AG09309 (cell line): ENCODE results near the gene TFDP2.

Experiments
- DNase-seq: peaks from one replicate; pipeline ENCODE4 v3.0.0-alpha.2; 2010; ENCODE audit warnings: low read depth
- H3K4me3 ChIP-seq: 2 replicates; pipeline ENCODE4 v1.5.1; 2011; ENCODE audit warnings: mild to moderate bottlenecking, low read depth, low read length, moderate library complexity; ENCODE audit not compliant: control insufficient read depth
- TF ChIP-seq, protein P1 (sequence below): IDR thresholded peaks from 2 replicates; pipeline ENCODE4 v1.5.1; 2011; ENCODE audit warnings: mild to moderate bottlenecking, low read depth, low read length, inconsistent platforms; ENCODE audit not compliant: insufficient read depth, control insufficient read depth; ENCODE audit errors: missing control alignments

The TFDP2 gene

DNA sequence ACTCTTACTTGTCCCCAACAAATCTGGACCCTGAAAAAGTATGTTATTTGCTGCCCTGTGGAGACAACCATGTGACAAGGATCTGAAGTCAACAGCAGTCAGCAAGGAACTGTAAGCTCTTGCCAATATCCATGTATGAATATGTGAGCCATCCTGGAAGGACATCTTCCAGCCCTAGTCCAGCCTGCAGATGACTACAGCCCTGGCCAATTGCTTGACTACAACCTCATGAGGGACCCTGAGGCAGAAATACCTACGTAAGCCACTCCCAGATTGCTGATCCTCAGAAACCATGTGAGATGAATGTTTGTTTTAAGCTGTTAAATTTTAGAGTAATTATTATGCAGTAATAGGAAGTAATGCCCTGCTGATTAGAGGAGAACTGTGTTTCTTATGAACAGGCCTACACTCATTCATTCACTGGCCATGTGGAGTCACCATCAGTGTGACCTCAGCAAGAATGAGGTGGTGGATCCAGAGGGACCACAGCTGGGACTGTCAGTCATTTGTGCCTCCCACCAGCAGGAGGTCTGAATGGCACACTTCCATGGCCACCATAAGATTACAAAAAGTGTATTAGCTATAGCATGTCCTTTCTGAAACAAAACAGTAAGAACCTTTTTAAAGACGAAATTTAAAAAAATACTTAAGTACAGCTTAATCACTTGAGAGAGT lies 92.6 kb downstream of the TFDP2 start:
- H3K4me3 ChIP-seq: no peak overlapping the region
- TF ChIP-seq, protein P1, sequence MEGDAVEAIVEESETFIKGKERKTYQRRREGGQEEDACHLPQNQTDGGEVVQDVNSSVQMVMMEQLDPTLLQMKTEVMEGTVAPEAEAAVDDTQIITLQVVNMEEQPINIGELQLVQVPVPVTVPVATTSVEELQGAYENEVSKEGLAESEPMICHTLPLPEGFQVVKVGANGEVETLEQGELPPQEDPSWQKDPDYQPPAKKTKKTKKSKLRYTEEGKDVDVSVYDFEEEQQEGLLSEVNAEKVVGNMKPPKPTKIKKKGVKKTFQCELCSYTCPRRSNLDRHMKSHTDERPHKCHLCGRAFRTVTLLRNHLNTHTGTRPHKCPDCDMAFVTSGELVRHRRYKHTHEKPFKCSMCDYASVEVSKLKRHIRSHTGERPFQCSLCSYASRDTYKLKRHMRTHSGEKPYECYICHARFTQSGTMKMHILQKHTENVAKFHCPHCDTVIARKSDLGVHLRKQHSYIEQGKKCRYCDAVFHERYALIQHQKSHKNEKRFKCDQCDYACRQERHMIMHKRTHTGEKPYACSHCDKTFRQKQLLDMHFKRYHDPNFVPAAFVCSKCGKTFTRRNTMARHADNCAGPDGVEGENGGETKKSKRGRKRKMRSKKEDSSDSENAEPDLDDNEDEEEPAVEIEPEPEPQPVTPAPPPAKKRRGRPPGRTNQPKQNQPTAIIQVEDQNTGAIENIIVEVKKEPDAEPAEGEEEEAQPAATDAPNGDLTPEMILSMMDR: no peak
- DNase-seq: no peak

DNA sequence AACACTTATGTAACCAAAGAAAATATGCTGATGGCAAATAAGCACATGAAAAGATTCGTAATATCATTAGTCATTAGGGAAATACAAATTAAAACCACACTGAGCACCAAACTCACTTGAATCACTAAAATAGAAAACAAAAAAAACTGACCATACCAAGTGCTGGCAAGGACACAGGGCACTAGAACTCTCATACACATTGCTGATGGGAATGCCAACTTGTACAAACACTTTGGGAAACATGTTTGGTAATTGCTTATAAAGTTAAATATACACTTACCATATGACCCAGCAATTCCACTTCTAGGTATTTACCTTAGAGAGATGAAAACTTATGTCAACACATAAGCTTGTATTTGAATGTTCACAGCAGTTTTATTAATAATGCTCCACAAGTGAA lies 95.5 kb downstream of the TFDP2 start:
- TF ChIP-seq, protein P1: no peak
- no peak for DNase-seq
- H3K4me3 ChIP-seq: no peak overlapping the region

DNA sequence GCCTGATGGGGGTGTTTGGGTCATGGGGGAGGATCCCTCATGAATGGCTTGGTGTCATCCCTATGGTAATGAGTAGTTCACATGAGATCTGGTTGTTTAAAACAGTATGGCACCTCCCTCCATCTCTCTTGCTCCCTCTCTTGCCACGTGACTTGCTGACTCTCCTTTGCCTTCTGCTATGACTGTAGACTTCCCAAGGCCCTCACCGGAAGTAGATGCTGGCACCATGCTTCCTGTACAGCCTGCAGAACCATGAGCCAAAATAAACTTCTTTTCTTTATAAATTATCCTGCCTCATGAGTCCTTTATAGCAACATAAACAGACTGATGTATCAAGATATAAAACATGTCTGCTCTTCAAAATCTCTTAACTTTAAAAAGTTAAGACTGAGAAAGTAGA lies 96.1 kb downstream of the TFDP2 start:
- DNase-seq: no peak
- TF ChIP-seq, protein P1: no peak
- no peak overlapping the region for H3K4me3 ChIP-seq

DNA sequence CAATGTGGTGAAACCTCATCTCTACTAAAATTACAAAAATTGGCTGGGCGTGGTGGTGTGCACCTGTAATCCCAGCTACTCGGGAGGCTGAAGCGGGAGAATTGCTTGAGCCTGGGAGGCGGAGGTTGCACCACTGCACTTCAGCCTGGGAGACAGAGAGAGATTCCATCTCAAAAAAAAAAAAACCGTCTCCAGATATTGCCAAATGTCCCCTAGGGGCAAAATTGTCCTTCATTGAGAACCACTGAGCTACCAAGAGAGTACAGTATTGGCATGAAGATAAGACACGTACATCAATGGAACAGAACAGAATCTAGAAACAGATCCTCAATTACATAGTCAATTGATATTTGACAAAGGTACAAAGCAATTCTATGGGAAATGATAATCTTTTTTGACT lies 98.0 kb downstream of the TFDP2 start:
- no peak for DNase-seq
- H3K4me3 ChIP-seq: no peak overlapping the region
- TF ChIP-seq, protein P1: no peak

DNA sequence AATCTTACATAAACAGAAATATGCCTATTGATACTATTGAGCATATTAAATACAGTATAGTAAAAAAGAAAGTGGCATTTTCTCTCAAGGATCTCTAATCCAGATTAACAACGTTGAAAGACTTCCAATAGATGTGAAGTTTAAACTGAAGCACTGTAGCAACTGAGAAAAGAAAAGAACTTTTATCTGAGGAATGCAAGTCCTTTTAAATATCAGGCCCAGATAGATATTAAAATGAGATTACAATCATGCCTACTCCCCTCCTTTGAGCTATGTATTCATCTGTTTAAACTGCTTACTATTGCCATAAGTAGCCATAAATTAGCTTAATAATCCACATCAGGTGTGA lies 102.3 kb downstream of the TFDP2 start:
- no peak overlapping the region for H3K4me3 ChIP-seq
- TF ChIP-seq, protein P1: no peak

DNA sequence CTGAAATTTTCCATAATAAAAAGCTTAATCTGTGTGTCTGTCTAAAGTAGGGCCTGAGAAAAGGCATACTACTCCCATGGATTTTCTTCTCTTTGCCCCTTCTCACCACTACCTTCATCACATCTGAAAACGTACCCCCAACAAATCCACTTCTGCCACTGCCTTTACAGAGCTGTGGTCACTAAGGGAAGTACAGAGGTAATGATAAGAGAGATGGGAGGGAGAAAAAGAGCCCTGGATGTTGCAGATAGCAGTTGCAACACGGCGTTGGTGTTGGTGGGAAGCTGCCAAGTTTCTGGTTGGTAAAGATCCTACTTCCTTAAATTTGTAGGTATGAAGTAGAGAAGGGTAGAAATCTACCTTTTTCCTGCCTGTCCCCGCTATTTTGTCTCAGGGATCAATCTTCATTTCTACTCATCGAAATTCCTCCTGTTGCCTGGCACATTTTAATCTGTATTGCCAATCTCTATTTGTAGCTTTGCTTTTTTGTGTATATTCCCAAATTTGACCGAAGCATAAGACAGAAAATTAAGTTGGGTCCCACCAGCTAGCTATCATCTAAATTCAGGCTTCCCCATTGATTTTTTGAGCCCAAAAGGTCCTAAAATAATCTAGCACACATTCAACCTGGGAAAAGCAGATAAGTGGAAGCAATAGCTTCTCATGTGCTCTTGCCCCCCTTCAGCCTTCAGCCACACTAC lies 102.9 kb downstream of the TFDP2 start:
- no peak overlapping the region for H3K4me3 ChIP-seq
- TF ChIP-seq, protein P1: no peak
- no peak for DNase-seq

More for the DNA sequence above, 102.3 kb downstream of the TFDP2 start:
- no peak for DNase-seq
